Measurements from ENCODE around the gene NSF.

DNA sequence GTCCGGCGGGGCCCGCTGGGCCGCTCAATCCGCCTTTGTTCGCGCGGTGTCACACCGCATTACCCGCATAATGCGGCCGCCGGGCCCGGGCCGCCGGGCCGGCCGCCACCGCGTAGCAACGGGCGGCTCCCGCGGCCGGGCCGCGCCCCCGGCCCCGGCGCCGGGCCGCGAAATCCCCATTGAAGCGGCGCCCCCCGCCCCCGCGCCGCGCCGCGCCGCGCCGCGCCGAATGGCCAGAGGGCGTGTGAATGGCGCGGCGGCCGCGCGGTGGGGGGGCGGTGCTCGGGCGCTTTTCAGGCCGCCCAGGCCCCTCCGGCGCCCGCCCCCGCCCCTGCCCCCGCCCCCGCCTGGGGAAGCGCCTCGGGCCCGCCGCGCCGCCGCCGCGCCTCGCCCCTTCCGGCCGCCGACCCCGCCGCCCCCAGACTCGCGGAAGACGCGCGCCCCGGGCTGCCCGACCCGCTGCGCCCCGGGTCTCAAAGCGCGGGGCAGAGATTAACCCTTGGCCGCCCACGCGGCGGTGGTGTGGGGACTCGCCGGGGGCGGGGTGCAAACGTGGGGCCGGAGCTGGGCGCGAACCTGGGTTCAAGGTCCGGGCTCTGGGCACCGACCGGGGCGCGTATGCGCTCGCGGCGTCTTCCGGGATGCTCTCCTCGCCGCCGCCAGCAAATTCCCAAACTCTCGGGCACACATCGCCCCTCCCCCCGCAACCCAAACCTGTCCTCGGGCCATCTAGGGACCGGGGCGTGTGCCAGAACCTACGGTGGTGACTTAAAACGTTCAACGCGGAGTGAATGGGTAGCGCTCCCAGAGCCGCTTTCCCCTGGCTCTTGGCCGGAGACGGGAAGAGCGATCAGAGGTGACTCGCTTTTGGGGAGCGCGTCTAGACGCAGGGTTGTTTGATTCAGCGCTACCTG lies 181.3 kb downstream of the NSF start:
- TF ChIP-seq, protein P1, sequence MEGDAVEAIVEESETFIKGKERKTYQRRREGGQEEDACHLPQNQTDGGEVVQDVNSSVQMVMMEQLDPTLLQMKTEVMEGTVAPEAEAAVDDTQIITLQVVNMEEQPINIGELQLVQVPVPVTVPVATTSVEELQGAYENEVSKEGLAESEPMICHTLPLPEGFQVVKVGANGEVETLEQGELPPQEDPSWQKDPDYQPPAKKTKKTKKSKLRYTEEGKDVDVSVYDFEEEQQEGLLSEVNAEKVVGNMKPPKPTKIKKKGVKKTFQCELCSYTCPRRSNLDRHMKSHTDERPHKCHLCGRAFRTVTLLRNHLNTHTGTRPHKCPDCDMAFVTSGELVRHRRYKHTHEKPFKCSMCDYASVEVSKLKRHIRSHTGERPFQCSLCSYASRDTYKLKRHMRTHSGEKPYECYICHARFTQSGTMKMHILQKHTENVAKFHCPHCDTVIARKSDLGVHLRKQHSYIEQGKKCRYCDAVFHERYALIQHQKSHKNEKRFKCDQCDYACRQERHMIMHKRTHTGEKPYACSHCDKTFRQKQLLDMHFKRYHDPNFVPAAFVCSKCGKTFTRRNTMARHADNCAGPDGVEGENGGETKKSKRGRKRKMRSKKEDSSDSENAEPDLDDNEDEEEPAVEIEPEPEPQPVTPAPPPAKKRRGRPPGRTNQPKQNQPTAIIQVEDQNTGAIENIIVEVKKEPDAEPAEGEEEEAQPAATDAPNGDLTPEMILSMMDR (IDR thresholded peaks at IDR 0.05), result peak in 1 of 6 experiments; percentile 5
- peak; percentile 50 to 57 for TF ChIP-seq POLR2A (IDR thresholded peaks at IDR 0.05)

Measured in Peyer's patch (tissue), 4 donors.